Stimulated activated CD4-positive, alpha-beta T cell treated with anti-CD3 and anti-CD28 coated beads, Interleukin-15, amount 100 ng/mL, for 48 hours (primary cell): ENCODE results near the gene STK25.
A peak's percentile ranks its signal among the peaks of the same experiment; 100 is the strongest.

ENCODE experiments used
- DNase-seq, 2 donors: peaks; one replicate each; pipeline ENCODE4 v3.0.0-alpha.2; 2020; ENCODE audit warnings: low read depth in 2 of 2

Gene STK25

GRCh38 chr2:241508240-241509154 is at the start of gene STK25:
Gene STK25, minus strand, starts transcription at chr2:241508584. Its CDS starts 549 bp downstream, at chr2:241508035.
- DNase-seq = peak; percentile 97

DNA sequence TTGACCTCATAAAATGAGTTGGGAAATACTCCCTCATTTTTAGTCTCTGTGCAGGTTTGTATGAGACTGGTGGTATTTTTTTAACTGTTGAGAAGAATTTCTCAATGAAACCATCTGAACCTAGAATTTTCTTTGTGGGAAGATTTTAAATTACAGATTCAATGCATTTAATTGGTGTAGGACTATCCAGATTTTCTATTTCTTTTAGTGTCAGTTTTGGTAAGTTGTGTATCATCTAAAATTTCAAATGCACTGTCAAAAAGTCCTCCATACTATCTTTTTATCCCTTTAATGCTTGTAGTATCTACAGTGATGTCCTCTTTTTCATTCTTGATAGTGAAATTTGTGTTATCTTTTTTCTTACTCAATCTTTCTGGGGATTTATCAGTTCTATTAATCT is 48.4 kb upstream of the STK25 start:
- DNase-seq = no peak

GRCh38 chr2:241555711-241556110 is 47.3 kb upstream of the STK25 start:
- no peak for DNase-seq

- no peak for DNase-seq
These were observed 46.4 kb upstream of the STK25 start for GRCh38 chr2:241554610-241555322.

- no peak for DNase-seq
These were observed 45.6 kb upstream of the STK25 start for GRCh38 chr2:241553981-241554380.

DNA sequence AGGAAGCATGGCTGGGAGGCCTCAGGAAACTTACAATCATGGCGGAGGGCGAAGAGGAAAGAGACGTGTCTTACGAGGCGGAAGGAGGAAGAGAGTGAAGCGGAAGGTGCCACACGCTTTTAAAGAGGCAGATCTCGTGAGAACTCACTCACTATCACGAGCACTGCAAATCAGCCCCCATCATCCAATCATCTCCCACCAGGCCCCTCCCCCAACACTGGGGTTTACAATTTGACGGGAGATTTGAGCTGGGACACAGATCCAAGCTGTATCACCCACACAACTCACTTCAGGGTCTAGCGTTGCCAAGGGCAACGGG is 45.1 kb upstream of the STK25 start:
- no peak for DNase-seq

DNA sequence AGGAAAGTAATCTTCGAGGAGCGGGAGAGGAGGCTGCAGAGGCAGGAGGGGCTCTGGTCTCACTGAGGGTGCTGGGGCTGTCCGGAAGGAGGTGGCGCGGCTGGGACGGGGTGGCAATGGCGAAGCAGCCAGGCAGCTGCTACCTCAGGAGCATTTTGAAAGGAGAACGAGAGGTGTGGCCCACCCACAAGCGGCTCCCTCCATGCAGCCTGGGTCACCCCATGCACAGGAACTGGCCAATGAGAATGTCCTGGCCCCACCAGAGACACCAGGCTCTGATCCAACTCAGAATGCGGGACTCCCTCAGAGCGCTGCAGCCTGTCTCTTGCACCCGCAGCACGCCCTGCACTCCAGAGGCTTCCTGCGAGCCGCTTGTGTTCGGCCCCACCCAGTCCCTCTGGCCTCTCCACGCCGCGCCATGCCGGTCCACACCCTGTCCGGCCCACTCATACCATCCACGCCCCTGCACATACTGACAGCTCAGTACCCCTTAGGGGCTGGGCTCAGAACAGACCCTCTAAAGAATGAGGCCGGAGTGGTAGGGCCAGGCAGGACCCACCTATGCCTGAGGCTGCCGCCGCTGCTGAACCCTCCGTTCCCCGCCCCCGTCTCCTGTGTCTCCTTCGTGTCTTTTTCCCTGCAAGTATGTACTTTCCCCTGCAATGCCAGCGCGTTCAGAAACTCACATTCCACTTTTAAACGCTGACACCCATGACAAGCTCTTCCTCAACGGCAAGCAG is 43.8 kb upstream of the STK25 start:
- DNase-seq = no peak

- DNase-seq = no peak
These were observed 43.2 kb upstream of the STK25 start for GRCh38 chr2:241551599-241551997.

GRCh38 chr2:241550616-241551580 is 42.5 kb upstream of the STK25 start:
- DNase-seq = no peak

GRCh38 chr2:241548451-241548835 is 40.1 kb upstream of the STK25 start:
- no peak for DNase-seq

- no peak for DNase-seq
These were observed 39.5 kb upstream of the STK25 start for GRCh38 chr2:241547781-241548450.

- no peak for DNase-seq
These were observed 38.6 kb upstream of the STK25 start for GRCh38 chr2:241546771-241547498.

- DNase-seq = no peak
These were observed 37.4 kb upstream of the STK25 start for GRCh38 chr2:241545523-241546473.

GRCh38 chr2:241545106-241545505 is 36.7 kb upstream of the STK25 start:
- no peak for DNase-seq

GRCh38 chr2:241542278-241542605 is 33.9 kb upstream of the STK25 start:
- no peak for DNase-seq

GRCh38 chr2:241541564-241542277 is 33.3 kb upstream of the STK25 start:
- DNase-seq = no peak

GRCh38 chr2:241540771-241541561 is 32.6 kb upstream of the STK25 start:
- DNase-seq = peak; percentile 59 to 73

DNA sequence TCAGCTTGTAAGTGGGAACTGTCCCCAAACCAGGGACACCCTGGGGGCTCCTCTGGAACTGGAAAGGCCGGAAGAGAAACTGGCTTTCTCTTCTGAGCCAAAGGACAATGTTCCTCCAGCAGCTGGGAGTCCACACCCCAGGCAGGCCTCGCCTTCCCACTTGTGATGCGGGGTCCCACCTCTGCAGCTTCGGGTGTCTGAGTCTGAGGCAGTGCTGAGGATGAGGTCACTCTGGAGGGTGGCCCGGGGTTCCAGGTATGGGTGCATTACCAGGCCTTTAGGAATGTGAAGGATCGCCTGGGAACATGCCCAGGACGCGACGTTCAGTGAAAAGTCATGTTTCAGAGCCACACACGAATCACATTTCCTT is 32.0 kb upstream of the STK25 start:
- DNase-seq = no peak
